Ishikawa (cell line): ENCODE results near the gene GM2A.

Source experiments
- CEBPB ChIP-seq: IDR thresholded peaks from 2 replicates; pipeline ENCODE4 v1.6.1; 2012
- CREB1 ChIP-seq: IDR thresholded peaks from 2 replicates; pipeline ENCODE4 v1.6.1; 2012; ENCODE audit warnings: low read depth
- EGR1 ChIP-seq: IDR thresholded peaks from 2 replicates; pipeline ENCODE4 v1.6.1; 2012
- EP300 ChIP-seq: IDR thresholded peaks from 2 replicates; pipeline ENCODE4 v1.6.1; 2012; ENCODE audit warnings: borderline replicate concordance
- FOXM1 ChIP-seq: IDR thresholded peaks from 2 replicates; pipeline ENCODE4 v1.6.1; 2012; ENCODE audit warnings: low read depth, borderline replicate concordance
- NFIC ChIP-seq: IDR thresholded peaks from 2 replicates; pipeline ENCODE4 v1.6.1; 2012
- RAD21 ChIP-seq: IDR thresholded peaks from 2 replicates; pipeline ENCODE4 v1.6.1; 2012; ENCODE audit warnings: low read depth
- REST ChIP-seq: IDR thresholded peaks from 2 replicates; pipeline ENCODE4 v1.6.1; 2012; ENCODE audit warnings: low read depth, mild to moderate bottlenecking
- TAF1 ChIP-seq: IDR thresholded peaks from 2 replicates; pipeline ENCODE4 v1.6.1; 2012; ENCODE audit warnings: low read depth, mild to moderate bottlenecking
- TCF12 ChIP-seq: IDR thresholded peaks from 2 replicates; pipeline ENCODE4 v1.6.1; 2012; ENCODE audit warnings: low read depth
- TEAD4 ChIP-seq: IDR thresholded peaks from 2 replicates; pipeline ENCODE4 v1.6.1; 2012
- YY1 ChIP-seq: IDR thresholded peaks from 2 replicates; pipeline ENCODE4 v1.6.1; 2012; ENCODE audit warnings: low read depth
- ZBTB7A ChIP-seq: IDR thresholded peaks from 2 replicates; pipeline ENCODE4 v1.6.1; 2012; ENCODE audit warnings: low read depth
- TF ChIP-seq, protein P1 (sequence below): IDR thresholded peaks from 2 replicates; pipeline ENCODE4 v1.6.1; 2012
- TF ChIP-seq, protein P2 (sequence below): IDR thresholded peaks from 2 replicates; pipeline ENCODE4 v1.6.1; 2012

Gene GM2A

GRCh38 chr5:151312756-151313324 is 59.9 kb downstream of the GM2A start:
- TF ChIP-seq TAF1 (no peak), EGR1 (no peak), ZBTB7A (no peak), TEAD4 (no peak), YY1 (no peak), REST (no peak), CEBPB (no peak), RAD21 (no peak), TCF12 (no peak), NFIC (no peak)
- TF ChIP-seq, protein P1, sequence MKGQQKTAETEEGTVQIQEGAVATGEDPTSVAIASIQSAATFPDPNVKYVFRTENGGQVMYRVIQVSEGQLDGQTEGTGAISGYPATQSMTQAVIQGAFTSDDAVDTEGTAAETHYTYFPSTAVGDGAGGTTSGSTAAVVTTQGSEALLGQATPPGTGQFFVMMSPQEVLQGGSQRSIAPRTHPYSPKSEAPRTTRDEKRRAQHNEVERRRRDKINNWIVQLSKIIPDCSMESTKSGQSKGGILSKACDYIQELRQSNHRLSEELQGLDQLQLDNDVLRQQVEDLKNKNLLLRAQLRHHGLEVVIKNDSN: no peak

DNA sequence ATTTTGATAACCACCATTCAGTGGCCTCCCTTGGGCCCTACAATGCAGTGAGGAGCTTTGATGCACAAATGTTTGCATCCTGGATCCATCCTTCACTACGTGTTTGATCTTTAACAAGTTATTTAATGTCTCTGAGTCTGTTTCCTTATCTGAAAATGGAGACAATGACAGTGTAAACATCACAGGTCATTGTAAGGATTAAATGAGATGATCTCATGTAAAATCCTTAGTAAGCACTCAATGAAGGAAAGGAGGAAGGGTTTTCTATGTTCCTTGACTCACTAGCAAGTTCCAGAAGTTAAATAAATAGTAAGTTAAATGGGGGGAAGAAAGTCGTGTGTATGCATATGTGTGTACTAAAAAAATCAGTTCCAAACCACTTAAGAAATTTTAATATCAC is 60.4 kb downstream of the GM2A start:
- TF ChIP-seq, protein P2, sequence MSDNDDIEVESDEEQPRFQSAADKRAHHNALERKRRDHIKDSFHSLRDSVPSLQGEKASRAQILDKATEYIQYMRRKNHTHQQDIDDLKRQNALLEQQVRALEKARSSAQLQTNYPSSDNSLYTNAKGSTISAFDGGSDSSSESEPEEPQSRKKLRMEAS: no peak
- TF ChIP-seq CEBPB (no peak), ZBTB7A (no peak), TEAD4 (no peak), CREB1 (no peak), EGR1 (no peak), FOXM1 (no peak), NFIC (no peak), REST (no peak), YY1 (no peak), TCF12 (no peak)
- TF ChIP-seq, protein P1: no peak

DNA sequence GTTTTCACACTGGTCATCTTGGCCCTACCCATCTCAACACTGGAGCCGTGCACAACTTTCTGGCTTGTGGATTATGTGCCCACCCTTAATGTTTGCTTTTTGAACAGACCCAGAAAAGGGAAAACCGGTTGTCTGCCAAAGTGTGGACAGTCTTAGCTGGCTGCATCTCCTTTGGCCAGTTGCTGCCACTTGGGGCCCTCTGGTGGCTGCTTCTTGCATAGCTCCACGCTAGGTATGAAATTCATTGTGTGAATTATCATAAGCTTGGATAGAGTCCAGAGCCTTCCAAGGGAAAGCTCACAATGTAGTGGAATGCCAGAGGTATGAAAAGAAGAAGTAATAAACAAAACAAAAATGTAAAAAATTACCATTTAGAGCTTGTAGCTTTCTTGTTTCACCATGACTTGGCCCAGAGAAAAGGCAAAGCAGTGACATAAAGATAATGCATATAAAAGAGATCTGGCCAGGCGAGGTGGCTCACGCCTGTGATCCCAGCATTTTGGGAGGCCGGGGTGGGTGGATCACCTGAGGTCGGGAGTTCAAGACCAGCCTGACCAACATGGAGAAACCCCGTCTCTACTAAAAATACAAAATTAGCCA is 63.1 kb downstream of the GM2A start:
- no peak for TF ChIP-seq CEBPB
- peak; percentile 87 for TF ChIP-seq RAD21
- no peak for TF ChIP-seq CREB1
- no peak for TF ChIP-seq EP300
- no peak for TF ChIP-seq FOXM1
- TF ChIP-seq TAF1: no peak
- peak; percentile 50 for TF ChIP-seq NFIC
- 0 out of 2 replicates have a peak, but pooled peaks have one; percentile 30 for TF ChIP-seq TEAD4

DNA sequence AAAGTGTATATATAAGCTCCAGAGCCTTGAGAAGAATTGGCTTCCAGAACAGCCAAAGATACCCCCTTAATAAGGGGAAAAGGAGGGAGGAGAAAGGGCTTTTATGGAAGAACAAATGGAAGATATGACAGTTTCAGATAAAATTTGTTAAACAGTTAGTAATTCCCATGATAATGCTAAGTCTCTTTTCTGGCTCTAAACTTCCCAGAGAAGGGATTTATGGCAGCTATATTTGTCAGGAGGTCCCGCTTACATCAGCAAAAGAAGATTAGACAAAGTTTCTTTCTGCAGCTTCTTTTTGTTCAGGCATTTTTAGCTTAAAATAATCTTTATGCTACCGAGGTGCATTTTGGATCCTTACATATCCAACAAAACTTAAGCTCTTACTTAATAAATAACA is 64.9 kb downstream of the GM2A start:
- no peak for TF ChIP-seq CREB1
- TF ChIP-seq EGR1: no peak
- TF ChIP-seq, protein P1: no peak
- no peak for TF ChIP-seq ZBTB7A
- TF ChIP-seq, protein P2: no peak
- no peak for TF ChIP-seq TEAD4
- TF ChIP-seq REST: no peak
- no peak for TF ChIP-seq RAD21
- TF ChIP-seq EP300: no peak
- TF ChIP-seq YY1: no peak
- TF ChIP-seq CEBPB: no peak
- TF ChIP-seq NFIC: no peak
- TF ChIP-seq TCF12: no peak
- TF ChIP-seq FOXM1: no peak
